K562 (cell line): ENCODE data around the gene MIF. TPM values are rescaled to one million over a fixed set of nuclear protein-coding genes. Genes with fewer than 3 reads are reported as not detected.

Experiments used
- CBFA2T2 ChIP-seq: fragments of 450-650 bp; conservative IDR thresholded peaks from 2 replicates; pipeline ENCODE4 v1.6.1; 2017; ENCODE audit warnings: mild to moderate bottlenecking
- CBFB ChIP-seq: sonication (generic); formaldehyde crosslinking; IDR thresholded peaks from 2 replicates; pipeline ENCODE4 v1.4.0; 2020; ENCODE audit warnings: mild to moderate bottlenecking, missing genetic modification reagents
- CBX5 ChIP-seq: IDR thresholded peaks from 2 replicates; pipeline ENCODE4 v1.6.1; 2014; ENCODE audit warnings: low read depth, borderline replicate concordance
- CCNT2 ChIP-seq: IDR thresholded peaks from 2 replicates; pipeline ENCODE4 v1.6.1; 2011; ENCODE audit warnings: borderline replicate concordance, low read depth, mild to moderate bottlenecking, moderate library complexity, mixed read lengths, low read length; ENCODE audit not compliant: insufficient read length; ENCODE audit errors: extremely low read depth
- CREM ChIP-seq: IDR thresholded peaks from 2 replicates; pipeline ENCODE4 v1.6.1; 2014; ENCODE audit warnings: antibody characterized with exemption, low read depth
- DDX20 ChIP-seq: fragments of 450-650 bp; IDR thresholded peaks from 2 replicates; pipeline ENCODE4 v1.6.1; 2016; ENCODE audit warnings: missing genetic modification characterization, low read depth, mild to moderate bottlenecking, missing compliant biosample characterization, moderate library complexity
- ESRRA ChIP-seq: fragments of 450-650 bp; IDR thresholded peaks from 2 replicates; pipeline ENCODE4 v1.6.1; 2014; ENCODE audit warnings: low read depth, mild to moderate bottlenecking, moderate library complexity, borderline replicate concordance
- GABPB2 ChIP-seq: fragments of 250-450 bp; sonication (Bioruptor Pico); conservative IDR thresholded peaks from 2 replicates; pipeline ENCODE4 v1.5.1; 2021; ENCODE audit warnings: mild to moderate bottlenecking
- ILF3 ChIP-seq: fragments of 450-650 bp; IDR thresholded peaks from 2 replicates; pipeline ENCODE4 v1.6.1; 2018; ENCODE audit warnings: antibody characterized with exemption, mild to moderate bottlenecking, moderate library complexity, borderline replicate concordance
- JUND ChIP-seq, 2 experiments: IDR thresholded peaks; 2 replicates in 1 of 2; 3 replicates in 1 of 2; pipeline ENCODE4 v1.6.1; 2011; ENCODE audit warnings: borderline replicate concordance in 2 of 2, low read depth in 2 of 2, low read length in 2 of 2, improper control_type of control experiment in 1 of 2, missing biosample characterization in 1 of 2, missing genetic modification characterization in 1 of 2, missing genetic modification reagents in 1 of 2
- KDM5B ChIP-seq: fragments of 200-600 bp; sonication (generic); IDR thresholded peaks from 2 replicates; pipeline ENCODE4 v1.6.1; 2012; ENCODE audit warnings: low read depth, mild to moderate bottlenecking, moderate library complexity, low read length, control low read depth, inconsistent platforms; ENCODE audit not compliant: insufficient replicate concordance
- MTA1 ChIP-seq: fragments of 450-650 bp; IDR thresholded peaks from 2 replicates; pipeline ENCODE4 v1.6.1; 2017; ENCODE audit warnings: borderline replicate concordance
- NBN ChIP-seq: fragments of 450-650 bp; IDR thresholded peaks from 2 replicates; pipeline ENCODE4 v1.6.1; 2016; ENCODE audit warnings: low read depth, mild to moderate bottlenecking
- PHF8 ChIP-seq: fragments of 200-600 bp; sonication (generic); IDR thresholded peaks from 2 replicates; pipeline ENCODE4 v1.6.1; 2012; ENCODE audit warnings: mixed run types, mild to moderate bottlenecking, inconsistent platforms, low read length, moderate library complexity, borderline replicate concordance
- POLR2B ChIP-seq: fragments of 450-650 bp; IDR thresholded peaks from 2 replicates; pipeline ENCODE4 v1.6.1; 2018; ENCODE audit warnings: low read depth; ENCODE audit not compliant: partially characterized antibody
- POLR2G ChIP-seq: fragments of 200-400 bp; formaldehyde crosslinking; IDR thresholded peaks from 2 replicates; pipeline ENCODE4 v1.6.1; 2017; ENCODE audit warnings: low read depth, mild to moderate bottlenecking, antibody characterized with exemption, low read length, moderate library complexity
- POU5F1 ChIP-seq: fragments of 150-350 bp; IDR thresholded peaks from 2 replicates; pipeline ENCODE4 v1.6.1; 2014; ENCODE audit warnings: borderline replicate concordance, low read length, low read depth, mild to moderate bottlenecking; ENCODE audit not compliant: partially characterized antibody
- RAD51 ChIP-seq: fragments of 450-650 bp; IDR thresholded peaks from 2 replicates; pipeline ENCODE4 v1.7.1; 2016; ENCODE audit warnings: low read depth, mild to moderate bottlenecking, borderline replicate concordance
- RNF2 ChIP-seq: sonication (generic); IDR thresholded peaks from 2 replicates; pipeline ENCODE4 v1.6.1; 2016
- SP1 ChIP-seq: sonication (generic); formaldehyde crosslinking; IDR thresholded peaks from 2 replicates; pipeline ENCODE4 v1.8.1; 2022; ENCODE audit warnings: mild to moderate bottlenecking, missing genetic modification reagents
- TAF9B ChIP-seq: fragments of 450-650 bp; IDR thresholded peaks from 2 replicates; pipeline ENCODE4 v1.6.1; 2018; ENCODE audit warnings: mild to moderate bottlenecking; ENCODE audit not compliant: partially characterized antibody
- ZBTB17 ChIP-seq: fragments of 450-650 bp; formaldehyde crosslinking; IDR thresholded peaks from 2 replicates; pipeline ENCODE4 v1.4.0; 2020; ENCODE audit warnings: mild to moderate bottlenecking
- ZFPM2 ChIP-seq: fragments of 250-450 bp; sonication (Bioruptor Pico); IDR thresholded peaks from 2 replicates; pipeline ENCODE4 v1.5.1; 2022; ENCODE audit warnings: mild to moderate bottlenecking
- ZHX1 ChIP-seq: fragments of 150-350 bp; conservative IDR thresholded peaks from 2 replicates; pipeline ENCODE4 v1.6.1; 2014; ENCODE audit warnings: low read length
- ZNF239 ChIP-seq: fragments of 250-450 bp; sonication (Bioruptor Pico); IDR thresholded peaks from 2 replicates; pipeline ENCODE4 v1.4.0; 2020; ENCODE audit warnings: mild to moderate bottlenecking
- ZNF707 ChIP-seq: fragments of 250-450 bp; sonication (Bioruptor Pico); conservative IDR thresholded peaks from 2 replicates; pipeline ENCODE4 v1.8.0; 2022; ENCODE audit warnings: inconsistent platforms, mild to moderate bottlenecking, moderate library complexity
- ZNF764 ChIP-seq: fragments of 250-450 bp; sonication (Bioruptor Pico); IDR thresholded peaks from 2 replicates; pipeline ENCODE4 v1.4.0; 2020; ENCODE audit warnings: low read depth, mild to moderate bottlenecking, moderate library complexity
- ZNF830 ChIP-seq: fragments of 250-450 bp; sonication (Bioruptor Pico); IDR thresholded peaks from 2 replicates; pipeline ENCODE4 v1.5.0; 2021; ENCODE audit warnings: mild to moderate bottlenecking
- polyA plus RNA-seq, 8 experiments: library from polyadenylated mRNA; depleted of rRNA in 4 of 8; stranded (reverse) in 5 of 8; unstranded in 3 of 8; fragments of >200 nt; fragmentation: Nextera tagmentation in 2 of 8; fragmentation: Illumina TruSeq in 1 of 8; extraction: Ambion mirVana in 2 of 8; extraction: Trizol in 1 of 8; gene quantifications; 2 replicates each; pipeline versions ENCODE4 v1.2.1 to v1.2.3, GENCODE V29; 2011 to 2014; ENCODE audit warnings: inconsistent platforms in 1 of 8, missing spikeins in 1 of 8
- total RNA-seq, 7 experiments: library from RNA; depleted of rRNA in 6 of 7; stranded (reverse); fragments of >200 nt in 6 of 7; fragmentation: Illumina TruSeq in 2 of 7; extraction: Trizol in 2 of 7; gene quantifications; 2 replicates each; pipeline versions ENCODE4 v1.2.1 to v1.2.3, GENCODE V29; 2011 to 2021; ENCODE audit warnings: low replicate concordance in 1 of 7

The MIF gene
- total and polyA plus RNA-seq, 9 of the 15 experiments (the other 6 are each of a cell fraction or from before 2014, with no cell fraction given), result 7.4 to 666 (median 193) TPM

GRCh38 chr22:23893945-23894709 lies at the start of gene MIF (continued):
- peak; percentile 55; the same call in 1 of the 2 replicates for TF ChIP-seq PHF8
- TF ChIP-seq CCNT2, result peak; percentile 71
- TF ChIP-seq ZNF239 (CRISPR knock-in tag), result no peak
- TF ChIP-seq CBFB, result no peak
- TF ChIP-seq POLR2G, result peak; percentile 88
- TF ChIP-seq NBN, result 0 out of 2 replicates have a peak, but pooled peaks have one; percentile 21
- TF ChIP-seq RAD51, result no peak
- TF ChIP-seq DDX20 (tag), result no peak
- 0 out of 2 replicates have a peak, but pooled peaks have one; percentile 49 for TF ChIP-seq ZBTB17 (CRISPR knock-in tag)
- TF ChIP-seq POU5F1, result no peak
- TF ChIP-seq ZFPM2 (CRISPR knock-in tag), result no peak
- TF ChIP-seq ESRRA, result peak; percentile 41; the same call in 1 of the 2 replicates
- no peak for TF ChIP-seq ILF3
- peak; percentile 58 for TF ChIP-seq KDM5B
- TF ChIP-seq CBX5, result no peak
- peak; percentile 55 for TF ChIP-seq POLR2B
- peak; percentile 49 for TF ChIP-seq JUND (IDR thresholded peaks at IDR 0.05; ENCODE audit: borderline replicate concordance, low read depth, low read length)
- no peak; the same call in 2 of the 3 replicates for TF ChIP-seq JUND (tag; IDR thresholded peaks at IDR 0.05; ENCODE audit: borderline replicate concordance, low read depth, low read length)
- TF ChIP-seq MTA1, result peak; percentile 58; the same call in 1 of the 2 replicates
- TF ChIP-seq TAF9B, result no peak
- TF ChIP-seq ZNF764 (CRISPR knock-in tag), result 0 out of 2 replicates have a peak, but pooled peaks have one; percentile 68
- TF ChIP-seq RNF2, result peak; percentile 34; the same call in 1 of the 2 replicates
- TF ChIP-seq SP1 (CRISPR knock-in tag), result peak; percentile 75; the same call in 1 of the 2 replicates
- TF ChIP-seq CBFA2T2, result no peak
- peak; percentile 92 for TF ChIP-seq CREM
- TF ChIP-seq GABPB2 (CRISPR knock-in tag), result no peak
- no peak for TF ChIP-seq ZNF830 (CRISPR knock-in tag)
- TF ChIP-seq ZNF707 (CRISPR knock-in tag), result no peak
- no peak for TF ChIP-seq ZHX1
